Osteoblast (primary cell): ENCODE data around the gene HINFP. TPM values are rescaled to one million over a fixed set of nuclear protein-coding genes. Genes with fewer than 3 reads are reported as not detected.

Experiments used
- DNase-seq: peaks from one replicate; pipeline ENCODE4 v3.0.0; 2011; ENCODE audit warnings: low spot score, mixed read lengths; ENCODE audit not compliant: insufficient read length; ENCODE audit errors: missing footprints
- H2AFZ ChIP-seq: 2 replicates; pipeline ENCODE4 v1.6.0; 2011; ENCODE audit warnings: mild to moderate bottlenecking, low read length
- H3K27ac ChIP-seq: 2 replicates; pipeline ENCODE4 v1.5.1; 2011; ENCODE audit warnings: mild to moderate bottlenecking, low read depth, low read length, moderate library complexity
- H3K27me3 ChIP-seq: 2 replicates; pipeline ENCODE4 v1.6.0; 2012; ENCODE audit warnings: mild to moderate bottlenecking, control low read depth, inconsistent platforms, low read length, moderate library complexity; ENCODE audit not compliant: insufficient read depth
- H3K36me3 ChIP-seq: 2 replicates; pipeline ENCODE4 v1.5.1; 2011; ENCODE audit warnings: mild to moderate bottlenecking, low read length, control low read depth, moderate library complexity; ENCODE audit not compliant: insufficient read depth
- H3K4me1 ChIP-seq: 2 replicates; pipeline ENCODE4 v1.5.1; 2011; ENCODE audit warnings: mild to moderate bottlenecking, low read length, control low read depth, moderate library complexity; ENCODE audit not compliant: insufficient read depth
- H3K4me2 ChIP-seq: 2 replicates; pipeline ENCODE4 v1.6.0; 2011; ENCODE audit warnings: mild to moderate bottlenecking, low read length; ENCODE audit not compliant: insufficient read depth
- H3K4me3 ChIP-seq: fragments of 200-600 bp; sonication (generic); 3 replicates; pipeline ENCODE4 v1.5.1; 2012; ENCODE audit warnings: mild to moderate bottlenecking, low read length, inconsistent platforms; ENCODE audit not compliant: insufficient read depth
- H3K79me2 ChIP-seq: 2 replicates; pipeline ENCODE4 v1.6.0; 2012; ENCODE audit warnings: mild to moderate bottlenecking, low read length, control low read depth, inconsistent platforms; ENCODE audit not compliant: insufficient read depth
- H3K9me3 ChIP-seq: 2 replicates; pipeline ENCODE4 v1.5.1; 2011; ENCODE audit warnings: low read depth, low read length, control low read depth
- H4K20me1 ChIP-seq: 2 replicates; pipeline ENCODE4 v1.6.0; 2012; ENCODE audit warnings: mild to moderate bottlenecking, low read length, control low read depth; ENCODE audit not compliant: insufficient read depth
- CTCF ChIP-seq: IDR thresholded peaks from 2 replicates; pipeline ENCODE4 v1.5.1; 2011; ENCODE audit warnings: mild to moderate bottlenecking, low read depth, low read length, moderate library complexity; ENCODE audit errors: extremely low read depth
- total RNA-seq: library from RNA; depleted of rRNA; stranded (reverse); fragments of >200 nt; gene quantifications from 2 replicates; pipeline ENCODE4 v1.2.3, GENCODE V29; 2012

The HINFP gene
- total RNA-seq, 1 donor: 22.8 TPM

DNA sequence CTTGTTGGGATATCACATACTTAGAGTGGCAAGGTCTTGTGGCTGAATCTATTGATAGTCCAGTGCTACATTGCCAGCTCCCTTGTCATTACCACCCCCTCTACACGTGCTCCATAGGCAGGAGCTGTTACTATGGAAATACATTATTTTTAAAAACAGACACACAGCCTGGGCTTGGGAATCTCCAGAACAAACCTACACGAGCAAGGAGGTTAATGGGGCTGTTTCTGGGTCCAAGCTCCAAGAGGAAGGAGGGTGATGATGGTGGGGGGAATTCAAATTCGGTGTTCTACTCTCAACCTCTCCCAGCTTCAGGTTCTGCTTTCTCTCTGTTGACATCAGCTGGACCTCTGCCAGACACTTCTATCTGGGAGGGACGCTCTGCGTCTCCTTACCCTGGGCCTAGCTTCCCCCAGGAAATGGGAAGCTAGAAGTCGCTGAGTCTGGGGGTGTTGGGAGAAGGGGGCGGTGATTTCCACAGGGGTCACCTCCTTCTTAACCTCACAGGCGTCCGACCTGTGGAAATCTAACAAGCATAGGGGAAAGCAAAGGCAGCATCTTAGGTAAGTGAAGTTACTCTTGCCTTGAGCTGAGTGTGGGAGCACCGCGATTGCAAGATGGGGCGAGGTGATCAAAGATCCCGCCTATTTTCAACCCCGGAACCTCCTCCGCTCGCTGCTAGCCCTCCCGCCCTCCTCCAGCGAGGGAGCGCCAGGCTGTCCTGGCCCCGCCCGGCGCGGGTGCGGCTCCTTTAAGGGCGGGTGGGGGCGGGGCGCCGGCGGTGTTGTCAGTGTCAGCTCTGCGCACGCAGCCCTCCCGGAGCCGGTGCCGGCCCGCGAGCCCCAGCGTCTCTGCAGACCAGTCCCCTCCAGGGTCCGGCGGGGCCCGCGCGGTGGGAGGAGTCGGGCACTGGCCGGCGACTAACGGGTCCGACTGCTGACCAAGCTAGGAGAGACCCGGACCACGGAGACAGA, 14.5 kb upstream of the HINFP start, which contains the start of gene C2CD2L:
TSS of gene C2CD2L (plus strand) at position 781 of the 974 bp plus-strand sequence. CDS start 398 bp downstream, outside the sequence.
- Histone ChIP-seq H3K4me2 (peak within 1 kb of the TSS; percentile 96), H3K36me3 (peaks cover 15% of the 10 kb centered on the region), H2AFZ (peak within 1 kb of the TSS; percentile 90), H3K4me1 (peaks cover 19% of the 10 kb centered on the region), H3K79me2 (peaks cover 24% of the 10 kb centered on the region), H3K4me3 (peak within 1 kb of the TSS; percentile 86), H3K9me3 (no peaks in the 10 kb centered on the region), H4K20me1 (peaks cover 12% of the 10 kb centered on the region), H3K27me3 (no peaks in the 10 kb centered on the region), H3K27ac (peak within 1 kb of the TSS; percentile 82)
- DNase-seq: peak; percentile 99
- TF ChIP-seq CTCF: no peak

DNA sequence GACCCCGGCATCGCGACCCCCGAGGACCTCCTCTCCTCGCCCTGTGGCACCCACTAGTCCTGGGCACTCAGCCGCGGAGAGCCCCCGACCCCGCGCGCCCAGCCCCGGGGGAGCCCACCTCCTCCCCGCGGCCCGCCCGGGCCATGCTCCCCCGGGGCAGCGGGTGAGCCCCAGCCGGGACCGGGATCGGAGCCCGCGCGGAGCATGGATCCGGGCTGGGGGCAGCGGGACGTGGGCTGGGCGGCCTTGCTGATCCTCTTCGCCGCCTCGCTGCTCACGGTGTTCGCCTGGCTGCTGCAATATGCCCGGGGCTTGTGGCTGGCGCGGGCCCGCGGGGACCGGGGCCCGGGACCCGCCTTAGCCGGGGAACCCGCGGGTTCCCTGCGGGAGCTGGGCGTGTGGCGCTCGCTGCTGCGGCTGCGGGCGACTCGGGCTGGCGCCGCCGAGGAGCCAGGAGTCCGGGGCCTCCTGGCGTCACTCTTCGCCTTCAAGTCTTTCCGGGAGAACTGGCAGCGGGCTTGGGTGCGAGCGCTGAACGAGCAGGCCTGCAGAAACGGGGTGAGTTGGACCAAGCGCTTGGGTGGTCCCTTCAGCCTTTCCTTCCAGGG, 13.7 kb upstream of the HINFP start:
- peaks cover 19% of the 10 kb centered on the region for H3K4me1 ChIP-seq
- peaks cover 12% of the 10 kb centered on the region for H4K20me1 ChIP-seq
- TF ChIP-seq CTCF: no peak
- H3K4me3 ChIP-seq: peak overlapping the region; percentile 86
- peak overlapping the region; percentile 96 for H3K4me2 ChIP-seq
- no peaks in the 10 kb centered on the region for H3K27me3 ChIP-seq
- no peaks in the 10 kb centered on the region for H3K9me3 ChIP-seq
- H3K27ac ChIP-seq: peak overlapping the region; percentile 20
- peak overlapping the region; percentile 86 for H2AFZ ChIP-seq
- H3K36me3 ChIP-seq: peaks cover 19% of the 10 kb centered on the region
- DNase-seq: peak; percentile 92
- H3K79me2 ChIP-seq: peaks cover 24% of the 10 kb centered on the region

DNA sequence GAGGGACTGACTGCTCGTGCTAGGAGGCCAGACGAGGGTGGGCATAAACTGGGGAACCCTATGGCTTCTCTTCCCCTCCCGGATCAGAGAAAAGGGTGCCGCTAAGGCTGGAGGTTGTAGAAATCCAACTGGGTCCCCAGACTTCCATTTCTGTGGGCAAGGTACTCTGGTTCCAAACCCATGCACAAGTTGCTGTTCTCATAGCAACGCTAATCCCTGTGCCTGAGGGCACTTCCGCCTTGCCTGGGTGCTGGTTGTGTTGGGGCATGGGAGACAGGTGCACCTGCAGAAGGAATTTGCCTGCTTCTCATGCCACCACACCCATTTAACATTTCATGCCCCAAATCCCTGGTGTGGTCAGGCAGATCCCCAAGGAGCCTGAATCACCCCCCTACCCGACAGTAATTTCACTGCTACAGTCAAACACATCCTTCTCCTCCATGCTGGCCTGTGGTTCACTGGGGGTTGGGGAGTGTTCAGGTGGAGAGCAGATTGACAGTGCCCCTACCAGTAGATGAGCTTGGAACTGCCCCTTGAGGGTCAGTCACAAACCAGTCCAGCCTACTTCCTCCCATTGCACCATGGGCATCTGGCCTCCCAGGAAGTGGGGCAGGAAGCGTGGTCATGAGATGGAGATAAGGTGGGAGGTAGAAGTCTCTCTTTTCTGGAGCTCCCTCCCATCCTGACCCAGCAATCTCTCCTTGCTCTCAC, 13.1 kb upstream of the HINFP start:
- Histone ChIP-seq H3K79me2 (peaks cover 24% of the 10 kb centered on the region), H3K36me3 (peaks cover 25% of the 10 kb centered on the region), H3K4me2 (peak overlapping the region; percentile 96), H3K9me3 (no peaks in the 10 kb centered on the region), H2AFZ (peak overlapping the region; percentile 86), H4K20me1 (peaks cover 12% of the 10 kb centered on the region), H3K4me1 (peaks cover 19% of the 10 kb centered on the region), H3K27me3 (no peaks in the 10 kb centered on the region), H3K4me3 (peak overlapping the region; percentile 86), H3K27ac (peak overlapping the region; percentile 20)
- DNase-seq: peak; percentile 92
- no peak for TF ChIP-seq CTCF
